Endothelial cell of umbilical vein (primary cell): ENCODE measurements around the gene CRYGN. TPM values are rescaled to one million over a fixed set of nuclear protein-coding genes. Genes with fewer than 3 reads are reported as not detected.

ENCODE experiments used
- BruUV-seq: library from RNA; stranded (reverse); fragments of 400-500 nt; replicated peaks from 2 replicates; lab custom pipeline; 2021; lab: Mats Ljungman, UMichigan
- CTCF ChIA-PET: fragments of 300-600, 350-600 bp; sonication (Branson Sonifier 250); formaldehyde crosslinking; loops from one replicate; lab custom pipeline; 2021; ENCODE audit warnings: antibody characterized with exemption, inconsistent platforms; lab: Charles Lee
- POLR2A ChIA-PET: fragments of 300-600, 350-600 bp; sonication (Branson Sonifier 250); formaldehyde crosslinking; loops from one replicate; lab custom pipeline; 2021; ENCODE audit warnings: antibody characterized with exemption, inconsistent platforms; lab: Charles Lee
- DNase-seq: peaks from one replicate; pipeline ENCODE4 v3.0.0-alpha.2; 2011; ENCODE audit warnings: low read depth, low spot score
- FAIRE-seq: peaks from 2 replicates; lab custom pipeline; 2011; peaks lifted over from hg19 to GRCh38; lab: Jason Lieb, UNC
- H2AFZ ChIP-seq: 2 replicates; pipeline ENCODE4 v1.6.0; 2012; ENCODE audit warnings: low read depth, low read length, control low read depth, inconsistent platforms
- H3K27ac ChIP-seq: 2 replicates; pipeline ENCODE4 v1.5.1; 2011; ENCODE audit warnings: low read depth, mild to moderate bottlenecking, control low read depth, low read length, moderate library complexity; ENCODE audit not compliant: insufficient read depth
- H3K27me3 ChIP-seq, 2 experiments: 2 replicates each; pipeline versions ENCODE4 v1.6.0 to v1.6.1; 2011; ENCODE audit warnings: low read length in 2 of 2, mixed read lengths in 1 of 2; ENCODE audit not compliant: control insufficient read depth in 2 of 2, insufficient read depth in 2 of 2
- H3K36me3 ChIP-seq, 2 experiments: 2 replicates in 1 of 2; 3 replicates in 1 of 2; pipeline ENCODE4 v1.5.1; 2011; ENCODE audit warnings: low read length in 2 of 2, mild to moderate bottlenecking in 1 of 2, moderate library complexity in 1 of 2; ENCODE audit not compliant: control insufficient read depth in 2 of 2, insufficient read depth in 2 of 2; ENCODE audit errors: extremely low read depth in 1 of 2
- H3K4me1 ChIP-seq: 3 replicates; pipeline ENCODE4 v1.5.1; 2011; ENCODE audit warnings: mild to moderate bottlenecking, low read length; ENCODE audit not compliant: control insufficient read depth, insufficient read depth; ENCODE audit errors: extremely low read depth
- H3K4me2 ChIP-seq: 2 replicates; pipeline ENCODE4 v1.6.1; 2011; ENCODE audit warnings: low read length, control low read depth, mixed read lengths; ENCODE audit not compliant: insufficient read depth
- H3K4me3 ChIP-seq, 3 experiments: fragments of 200-600 bp in 1 of 3; sonication (generic), shearing (Covaris generic) in 1 of 3; replicated peaks in 1 of 3; 2 replicates each; pipeline ENCODE4 v1.5.1; 2011 to 2016; ENCODE audit warnings: control low read depth in 3 of 3, low read length in 3 of 3, mild to moderate bottlenecking in 2 of 3, inconsistent platforms in 1 of 3, low read depth in 1 of 3, moderate library complexity in 1 of 3; ENCODE audit not compliant: insufficient read depth in 1 of 3
- H3K79me2 ChIP-seq: 2 replicates; pipeline ENCODE4 v1.6.0; 2012; ENCODE audit warnings: low read length, inconsistent platforms; ENCODE audit not compliant: control insufficient read depth, insufficient read depth
- H3K9ac ChIP-seq: replicated peaks from 2 replicates; pipeline ENCODE3; 2011; ENCODE audit warnings: low read length, control low read depth; ENCODE audit not compliant: insufficient read depth; ENCODE audit errors: extremely low read depth
- H3K9me1 ChIP-seq: replicated peaks from 3 replicates; pipeline ENCODE4 v1.6.0; 2011; ENCODE audit warnings: mild to moderate bottlenecking, low read length; ENCODE audit not compliant: control insufficient read depth, insufficient read depth; ENCODE audit errors: extremely low read depth
- H3K9me3 ChIP-seq: replicated peaks from 2 replicates; pipeline ENCODE4 v1.5.1; 2012; ENCODE audit warnings: low read length, inconsistent platforms; ENCODE audit not compliant: control insufficient read depth, insufficient read depth
- H4K20me1 ChIP-seq: replicated peaks from 2 replicates; pipeline ENCODE3; 2011; ENCODE audit warnings: mild to moderate bottlenecking, low read length; ENCODE audit not compliant: control insufficient read depth, insufficient read depth; ENCODE audit errors: extremely low read depth
- CTCF ChIP-seq, 2 donors: IDR thresholded peaks; 1 replicate in 1 of 2; 2 replicates in 1 of 2; pipeline ENCODE4 v1.5.1; 2011; ENCODE audit warnings: low read length in 2 of 2, mild to moderate bottlenecking in 2 of 2, moderate library complexity in 2 of 2, control low read depth in 1 of 2, inconsistent platforms in 1 of 2, low read depth in 1 of 2; ENCODE audit not compliant: insufficient read depth in 1 of 2; ENCODE audit errors: extremely low read depth in 1 of 2
- FOS ChIP-seq: IDR thresholded peaks from 2 replicates; pipeline ENCODE4 v1.6.1; 2011; ENCODE audit warnings: mild to moderate bottlenecking, low read length, moderate library complexity, borderline replicate concordance; ENCODE audit not compliant: insufficient read depth
- GATA2 ChIP-seq: IDR thresholded peaks from 2 replicates; pipeline ENCODE4 v1.7.0; 2011; ENCODE audit warnings: low read depth, mild to moderate bottlenecking, moderate library complexity, mixed read lengths, low read length; ENCODE audit not compliant: insufficient read length, insufficient read depth
- JUN ChIP-seq: IDR thresholded peaks from 2 replicates; pipeline ENCODE4 v1.6.1; 2011; ENCODE audit warnings: borderline replicate concordance, low read depth; ENCODE audit not compliant: insufficient read length, insufficient read depth
- MAX ChIP-seq: IDR thresholded peaks from 2 replicates; pipeline ENCODE4 v1.6.1; 2011; ENCODE audit not compliant: insufficient read depth, insufficient read length
- MYC ChIP-seq: IDR thresholded peaks from one replicate; pipeline ENCODE4 v1.6.1; 2011; ENCODE audit warnings: mild to moderate bottlenecking, low read depth, low read length
- POLR2A ChIP-seq: IDR thresholded peaks from 2 replicates; pipeline ENCODE4 v1.6.1; 2012; ENCODE audit warnings: low read depth, mild to moderate bottlenecking, control low read depth, low read length
- dilution Hi-C: fragments of 300-500 bp; cut with MboI; formaldehyde crosslinking; loops from one replicate; pipeline ENCODE4 v1.15.0; 2019; ENCODE audit warnings: low sequenced_read_pairs; ENCODE audit not compliant: extremely low pct_ligation_motif_present
- intact Hi-C: fragments of 100-400 bp; cut with micrococcal nuclease; formaldehyde crosslinking; loops from one replicate; pipeline ENCODE4 v1.10.0; 2022
- polyA plus RNA-seq, 4 experiments: library from polyadenylated mRNA; depleted of rRNA in 3 of 4; stranded (reverse) in 3 of 4; unstranded in 1 of 4; fragments of >200 nt; gene quantifications; 2 replicates each; pipeline versions ENCODE4 v1.2.1 to v1.2.3, GENCODE V29; 2011 to 2012; ENCODE audit warnings: missing spikeins in 1 of 4
- total RNA-seq: library from RNA; stranded (reverse); gene quantifications from 2 replicates; pipeline ENCODE4 v1.2.3, GENCODE V29; 2021

CRYGN gene
- total and polyA plus RNA-seq, 2 donors (not counting 3 experiments of a cell fraction or from before 2014, with no cell fraction given): not detected

- Histone ChIP-seq H3K4me2 (no peak overlapping the region), H3K27ac (no peak overlapping the region), H3K36me3 (peaks cover 7 to 12% of the 10 kb centered on the region in 2 experiments), H3K9me1 (no peaks in the 10 kb centered on the region), H4K20me1 (no peaks in the 10 kb centered on the region), H3K4me1 (peaks cover 22% of the 10 kb centered on the region), H3K79me2 (no peaks in the 10 kb centered on the region), H3K27me3 (no peaks in the 10 kb centered on the region), H3K9me3 (no peaks in the 10 kb centered on the region), H3K9ac (no peak overlapping the region), H2AFZ (no peak overlapping the region), H3K4me3 (no peak overlapping the region)
- DNase-seq (no peak), FAIRE-seq (no peak)
- TF ChIP-seq POLR2A: no peak
- no peak for TF ChIP-seq MYC
- no peak for TF ChIP-seq JUN
- TF ChIP-seq CTCF (IDR thresholded peaks at IDR 0.05; ENCODE audit: extremely low read depth in 1 of 2, insufficient read depth in 1 of 2, low read depth in 1 of 2, low read length in 2 of 2): no peak
- TF ChIP-seq GATA2: no peak
- no peak for TF ChIP-seq FOS
- no peak for TF ChIP-seq MAX
- ChIA-PET CTCF (interaction anchor here (1.0 to 3.1 kb wide), 4 partner anchors 9 to 169 kb away, joined by 3 to 38 read pairs (median 5); partner anchors contain the start of gene RHEB), POLR2A (no interaction called here)
- dilution Hi-C loops (no loop called here), intact Hi-C loops (loop anchor here (2.0 to 5.0 kb wide), 2 partner anchors 225 to 297 kb away; no protein-coding TSS in a partner anchor)
- no TSS peak for BruUV-seq
Measured at GRCh38 chr7:151461942-151462230, 21.9 kb upstream of the CRYGN start.
